Skeletal muscle cell (primary cell): ENCODE measurements around the gene TNFRSF4.

Experiments used
- DNase-seq: peaks from one replicate; pipeline ENCODE4 v3.0.0-alpha.2; 2010; ENCODE audit warnings: low read depth
- H3K4me3 ChIP-seq: 2 replicates; pipeline ENCODE4 v1.5.1; 2011; ENCODE audit warnings: low read depth, mild to moderate bottlenecking, control low read depth, low read length, moderate library complexity

The TNFRSF4 gene

DNA sequence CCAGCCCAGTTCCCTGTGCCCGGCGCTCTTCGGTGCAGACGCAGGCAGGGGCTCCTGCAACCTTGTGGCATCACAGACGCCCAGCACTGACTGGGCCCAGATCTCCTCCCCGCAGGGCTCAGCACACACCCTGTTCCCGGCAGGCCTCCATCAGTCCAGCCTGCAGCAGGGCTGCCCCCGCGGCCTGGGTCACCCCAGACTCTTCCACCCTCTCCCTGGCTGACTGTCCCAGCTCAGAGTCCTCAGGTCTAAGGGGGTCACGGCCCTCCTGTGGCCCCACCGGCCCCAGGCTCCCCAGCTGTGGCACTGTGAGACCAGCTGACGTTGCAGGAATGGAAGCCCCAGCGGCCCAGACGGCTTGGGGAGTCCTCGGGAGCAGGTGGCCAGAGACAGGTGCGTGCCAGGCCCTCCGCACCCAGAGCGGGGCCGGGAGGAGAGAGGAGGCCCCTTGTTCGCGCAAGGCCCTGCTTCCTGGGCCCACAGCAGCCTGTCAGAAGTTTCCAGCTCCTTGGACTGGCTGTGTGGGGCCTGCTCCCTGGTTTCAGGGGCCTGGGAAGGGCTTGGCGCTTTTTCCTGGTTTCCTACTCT is 22.3 kb upstream of the TNFRSF4 start:
- H3K4me3 ChIP-seq = no peak overlapping the region
- no peak for DNase-seq

DNA sequence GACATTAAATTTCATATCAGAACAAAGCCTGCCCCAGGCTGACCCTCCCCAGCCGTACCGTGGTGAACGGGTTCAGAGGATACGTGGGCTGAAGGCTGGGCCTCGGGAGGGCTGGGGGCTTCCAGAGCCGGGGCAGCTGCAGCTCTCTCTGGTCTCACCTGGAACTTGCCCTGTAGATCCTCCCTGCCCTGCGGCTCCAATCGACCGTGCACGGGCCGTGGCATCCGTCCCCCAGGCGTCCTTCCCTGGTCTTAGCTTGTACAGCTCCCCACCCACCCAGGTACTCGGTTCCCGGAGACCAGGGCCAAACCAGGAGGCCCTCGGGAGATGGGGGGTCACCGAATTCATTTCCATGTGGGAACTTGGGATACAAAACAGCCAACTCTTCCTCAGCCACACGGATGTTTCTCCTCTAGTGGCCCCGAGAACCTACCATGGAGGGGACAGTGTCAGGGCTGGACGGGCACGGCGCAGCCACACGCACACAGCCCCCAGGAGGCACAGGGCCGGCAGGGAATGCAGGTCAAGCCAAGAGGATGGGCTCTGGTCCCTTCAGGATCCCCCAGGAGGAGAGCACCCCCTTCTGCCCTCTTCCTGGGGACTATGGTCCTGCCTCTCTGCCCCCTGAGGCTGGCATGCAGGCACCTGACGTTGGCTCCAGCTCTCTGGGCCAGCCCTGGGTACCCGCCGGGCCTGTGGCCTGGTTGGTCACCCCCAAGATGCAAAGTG is 21.2 kb upstream of the TNFRSF4 start:
- no peak overlapping the region for H3K4me3 ChIP-seq
- DNase-seq = no peak

DNA sequence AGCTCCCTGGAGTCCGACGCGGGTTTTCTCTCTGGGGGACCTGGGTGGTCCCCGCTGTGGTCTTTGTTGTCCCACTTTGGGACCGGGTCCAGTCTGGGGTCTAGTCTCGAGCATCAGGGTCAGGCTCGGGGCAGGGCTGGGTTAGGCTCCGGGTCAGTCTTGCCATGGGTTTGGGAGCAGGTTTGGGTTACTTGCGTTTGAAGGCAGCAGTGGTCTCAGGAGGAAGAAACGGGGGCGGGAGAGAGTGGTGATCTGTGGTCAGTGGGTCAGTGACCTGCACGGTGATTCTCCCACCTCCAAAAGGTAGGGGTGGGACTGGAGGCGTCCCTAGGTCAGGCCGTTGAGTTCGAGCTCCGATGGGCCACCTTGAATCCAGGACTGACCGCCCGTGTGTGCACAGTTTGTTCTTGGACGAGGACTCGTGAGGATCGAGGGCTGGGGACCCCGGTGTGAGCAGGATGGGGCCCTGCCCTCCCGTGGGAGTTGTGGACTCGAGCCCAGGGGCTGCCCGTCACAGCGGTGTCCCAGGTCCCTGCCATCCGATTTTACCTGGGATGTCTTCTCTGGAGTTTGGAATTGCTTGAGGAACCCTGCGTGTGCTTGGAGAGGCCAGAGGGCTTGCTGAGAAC is 20.3 kb upstream of the TNFRSF4 start:
- DNase-seq = no peak
- H3K4me3 ChIP-seq = no peak overlapping the region

DNA sequence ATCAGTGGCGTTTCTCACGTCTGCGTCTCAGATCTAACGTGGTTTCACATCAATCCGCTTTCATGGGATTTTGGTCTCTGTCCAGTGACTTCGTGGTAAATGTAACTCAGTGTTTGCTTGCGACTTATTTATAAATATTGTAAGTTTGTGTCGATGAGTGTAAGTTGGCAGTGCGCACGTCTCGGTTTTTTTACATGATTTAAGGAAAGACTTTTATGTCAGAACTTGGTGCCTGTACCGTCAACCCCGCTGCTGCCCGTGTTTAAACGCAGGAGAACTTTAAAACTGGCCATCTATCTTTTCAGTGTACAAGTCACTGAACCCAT is 19.6 kb upstream of the TNFRSF4 start:
- no peak overlapping the region for H3K4me3 ChIP-seq

DNA sequence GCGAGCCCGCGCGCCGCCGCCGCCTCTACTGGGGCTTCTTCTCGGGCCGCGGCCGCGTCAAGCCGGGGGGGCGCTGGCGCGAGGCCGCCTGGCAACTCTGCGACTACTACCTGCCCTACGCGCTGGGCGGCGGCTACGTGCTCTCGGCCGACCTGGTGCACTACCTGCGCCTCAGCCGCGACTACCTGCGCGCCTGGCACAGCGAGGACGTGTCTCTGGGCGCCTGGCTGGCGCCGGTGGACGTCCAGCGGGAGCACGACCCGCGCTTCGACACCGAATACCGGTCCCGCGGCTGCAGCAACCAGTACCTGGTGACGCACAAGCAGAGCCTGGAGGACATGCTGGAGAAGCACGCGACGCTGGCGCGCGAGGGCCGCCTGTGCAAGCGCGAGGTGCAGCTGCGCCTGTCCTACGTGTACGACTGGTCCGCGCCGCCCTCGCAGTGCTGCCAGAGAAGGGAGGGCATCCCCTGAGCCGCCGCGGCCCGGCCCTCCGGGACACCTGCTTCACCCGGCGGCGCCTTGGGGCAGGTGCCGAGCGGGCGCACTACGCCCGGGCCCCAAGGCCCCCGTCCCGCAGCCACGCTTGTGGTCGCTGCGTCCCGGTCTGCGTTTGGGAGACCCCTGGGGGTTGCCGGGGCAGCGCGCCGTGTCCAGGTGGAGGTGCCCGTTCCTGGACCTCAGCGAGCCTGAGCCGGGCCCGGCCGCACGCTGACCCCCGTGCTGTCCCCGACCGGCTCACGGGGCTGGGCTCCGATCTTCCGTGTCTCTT is 19.0 kb upstream of the TNFRSF4 start:
- DNase-seq = no peak
- H3K4me3 ChIP-seq = peak overlapping the region; percentile 1

More for the DNA sequence above, 19.6 kb upstream of the TNFRSF4 start:
- DNase-seq = no peak

DNA sequence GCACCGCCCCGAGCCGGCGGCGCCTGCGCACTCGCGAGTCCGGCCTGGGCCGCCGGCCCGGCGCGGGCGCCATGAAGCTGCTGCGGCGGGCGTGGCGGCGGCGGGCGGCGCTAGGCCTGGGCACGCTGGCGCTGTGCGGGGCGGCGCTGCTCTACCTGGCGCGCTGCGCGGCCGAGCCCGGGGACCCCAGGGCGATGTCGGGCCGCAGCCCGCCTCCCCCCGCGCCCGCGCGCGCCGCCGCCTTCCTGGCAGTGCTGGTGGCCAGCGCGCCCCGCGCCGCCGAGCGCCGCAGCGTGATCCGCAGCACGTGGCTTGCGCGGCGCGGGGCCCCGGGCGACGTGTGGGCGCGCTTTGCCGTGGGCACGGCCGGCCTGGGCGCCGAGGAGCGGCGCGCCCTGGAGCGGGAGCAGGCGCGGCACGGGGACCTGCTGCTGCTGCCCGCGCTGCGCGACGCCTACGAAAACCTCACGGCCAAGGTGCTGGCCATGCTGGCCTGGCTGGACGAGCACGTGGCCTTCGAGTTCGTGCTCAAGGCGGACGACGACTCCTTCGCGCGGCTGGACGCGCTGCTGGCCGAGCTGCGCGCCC is 18.3 kb upstream of the TNFRSF4 start, which contains the start of gene B3GALT6:
Gene B3GALT6, plus strand, starts transcription at position 30 of the 588 bp plus-strand sequence. Its CDS starts 42 bp downstream, at position 72.
- no peak for DNase-seq
- H3K4me3 ChIP-seq = peak within 1 kb of the TSS; percentile 86

DNA sequence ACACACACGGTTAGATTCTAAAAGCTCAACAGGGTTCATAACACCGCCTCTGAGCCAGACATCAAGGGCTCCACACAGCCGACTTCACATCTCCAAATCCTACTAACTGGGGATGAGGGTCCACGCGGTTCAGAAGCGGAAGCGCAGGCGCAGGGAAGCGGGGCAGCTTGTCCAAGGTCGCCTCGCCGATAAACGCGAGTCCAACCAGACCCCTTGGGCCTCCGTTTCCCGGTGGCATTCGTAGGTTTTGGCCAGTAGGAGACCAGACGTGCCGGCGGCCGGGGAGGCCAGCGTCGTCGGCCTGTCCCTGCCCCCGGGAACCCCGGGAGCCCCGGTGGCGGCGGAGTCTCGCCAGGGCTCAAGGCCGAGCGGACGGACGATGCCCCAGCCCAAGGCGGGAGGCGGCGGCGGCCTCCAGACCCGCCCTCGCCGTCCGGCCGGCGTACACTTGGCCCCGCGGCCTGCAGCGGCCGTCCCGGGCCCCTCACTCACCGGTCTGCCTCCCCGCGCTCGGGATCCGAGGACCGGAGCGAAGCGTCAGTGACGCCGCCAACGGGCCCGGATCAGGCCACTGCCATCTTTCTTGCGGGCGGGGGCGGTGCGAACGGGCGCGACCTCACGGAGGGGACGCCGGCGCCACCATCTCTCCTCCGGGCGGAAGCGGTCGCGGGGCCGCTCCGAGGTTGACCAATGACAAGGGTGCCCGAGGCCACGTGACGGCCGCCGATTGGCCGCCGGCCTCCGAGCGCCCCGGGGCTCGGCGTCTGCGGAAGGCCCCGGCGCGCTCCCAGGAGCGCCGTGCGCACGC is 17.7 kb upstream of the TNFRSF4 start, which contains the start of gene SDF4:
Gene SDF4, minus strand, starts transcription at position 602 of the 808 bp plus-strand sequence. CDS start 3,229 bp downstream, outside the sequence.
- peak; percentile 87 for DNase-seq
- peak within 1 kb of the TSS; percentile 86 for H3K4me3 ChIP-seq

DNA sequence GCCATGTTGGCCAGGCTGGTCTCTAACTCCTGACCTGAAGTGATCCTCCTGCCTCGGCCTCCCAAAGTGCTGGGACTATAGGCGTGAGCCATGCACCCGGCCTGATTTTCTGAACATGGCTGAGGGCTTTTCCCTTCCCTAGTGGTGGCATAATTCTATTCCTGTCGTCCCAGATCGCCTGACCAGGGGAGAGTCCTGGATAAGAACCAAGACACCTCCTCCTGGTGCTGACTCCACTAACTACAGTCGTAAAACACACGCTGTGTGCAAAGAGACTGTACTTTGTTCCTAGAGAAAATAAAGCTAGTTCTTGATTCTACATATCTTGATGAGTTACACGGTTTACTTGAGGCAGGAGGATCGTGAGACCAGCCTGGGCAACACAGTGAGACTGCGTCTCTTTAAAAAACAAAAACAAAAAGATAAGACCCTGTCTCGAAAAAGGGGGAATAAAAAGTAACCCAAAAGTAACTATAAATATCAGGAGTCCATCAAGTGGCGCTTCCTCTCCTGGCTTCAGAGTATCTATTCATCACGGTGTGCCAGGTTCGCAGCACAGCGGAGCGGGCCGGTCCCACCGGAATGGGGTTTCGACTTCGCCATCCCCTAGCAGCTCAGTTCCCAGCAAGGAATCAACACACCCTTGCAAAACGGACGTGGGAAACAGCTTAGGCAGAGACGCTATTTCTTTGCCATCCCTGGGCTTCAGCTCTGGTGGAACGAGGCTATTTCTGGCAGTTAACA is 16.9 kb upstream of the TNFRSF4 start:
- DNase-seq = peak; percentile 32

DNA sequence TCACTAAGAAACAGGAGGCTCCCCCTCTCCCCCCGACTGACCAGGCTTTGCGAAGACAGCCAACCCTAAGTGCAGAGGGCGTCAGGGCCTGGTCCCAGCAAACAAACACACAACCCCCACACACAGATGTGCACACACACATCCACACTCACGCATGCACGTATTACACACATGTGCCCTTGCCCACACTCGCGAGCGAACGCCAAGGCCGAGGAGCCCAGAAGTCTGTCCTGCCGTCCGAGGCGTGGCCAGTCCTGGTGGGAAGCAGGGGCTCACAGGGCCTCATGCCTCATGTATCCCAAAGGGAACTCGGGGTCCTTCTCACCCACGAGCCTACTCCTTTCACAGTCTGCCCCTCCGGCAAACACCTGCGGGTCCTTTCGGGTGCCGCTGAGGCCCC is 15.8 kb upstream of the TNFRSF4 start:
- H3K4me3 ChIP-seq = no peak overlapping the region
- DNase-seq = no peak

More for the DNA sequence above, 16.9 kb upstream of the TNFRSF4 start:
- H3K4me3 ChIP-seq = peak overlapping the region; percentile 86

DNA sequence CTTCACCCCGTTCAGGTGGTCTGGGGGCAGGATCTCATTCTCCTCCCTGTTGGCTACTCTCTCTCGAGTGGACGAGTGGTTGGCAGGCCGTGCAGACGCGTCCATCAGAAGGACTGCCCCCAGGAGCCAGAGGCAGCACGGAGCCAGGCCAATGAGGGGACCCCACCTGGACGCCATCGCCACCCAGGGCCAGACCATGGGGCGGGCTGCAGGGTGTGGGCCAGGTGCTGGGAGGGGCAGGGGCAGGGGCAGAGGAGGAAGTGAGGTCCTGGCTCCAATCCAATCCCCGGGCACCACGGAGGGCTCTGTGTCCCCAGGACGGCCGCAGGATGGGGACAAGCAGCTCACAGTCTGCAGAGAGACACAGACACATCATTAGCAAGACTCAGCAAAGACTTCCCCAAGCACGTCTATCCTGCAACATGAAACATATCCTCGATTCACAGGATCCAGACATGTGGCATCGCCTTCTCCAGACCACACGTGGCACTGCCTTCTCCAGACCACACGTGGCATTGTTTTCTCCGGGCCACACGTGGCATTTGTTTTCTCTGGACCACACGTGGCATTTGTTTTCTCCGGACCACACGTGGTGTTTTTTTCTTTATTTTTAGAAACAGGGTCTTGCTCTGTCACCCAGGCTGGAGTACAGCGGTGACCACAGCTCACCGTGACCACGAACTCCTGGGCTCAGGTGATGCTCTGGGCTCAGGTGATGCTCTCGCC is 14.8 kb upstream of the TNFRSF4 start:
- no peak for DNase-seq
- H3K4me3 ChIP-seq = no peak overlapping the region

DNA sequence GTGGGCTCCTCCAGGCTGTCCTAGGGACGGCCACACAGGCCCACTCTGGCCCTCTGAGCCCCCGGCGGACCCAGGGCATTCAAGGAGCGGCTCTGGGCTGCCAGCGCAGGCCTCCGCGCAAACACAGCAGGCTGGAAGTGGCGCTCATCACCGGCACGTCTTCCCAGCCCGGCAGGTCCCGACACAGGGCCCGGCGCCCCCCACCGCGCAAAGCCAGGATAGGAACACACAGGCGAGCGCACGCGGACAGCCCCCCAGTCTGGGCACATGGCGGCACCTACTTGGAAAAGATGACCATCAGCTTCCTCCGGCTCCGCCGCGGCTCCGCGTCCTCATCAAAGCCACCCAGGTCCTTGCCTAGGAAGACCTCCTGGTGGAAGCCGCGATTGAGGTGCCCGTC is 14.2 kb upstream of the TNFRSF4 start:
- DNase-seq = no peak
- H3K4me3 ChIP-seq = no peak overlapping the region

DNA sequence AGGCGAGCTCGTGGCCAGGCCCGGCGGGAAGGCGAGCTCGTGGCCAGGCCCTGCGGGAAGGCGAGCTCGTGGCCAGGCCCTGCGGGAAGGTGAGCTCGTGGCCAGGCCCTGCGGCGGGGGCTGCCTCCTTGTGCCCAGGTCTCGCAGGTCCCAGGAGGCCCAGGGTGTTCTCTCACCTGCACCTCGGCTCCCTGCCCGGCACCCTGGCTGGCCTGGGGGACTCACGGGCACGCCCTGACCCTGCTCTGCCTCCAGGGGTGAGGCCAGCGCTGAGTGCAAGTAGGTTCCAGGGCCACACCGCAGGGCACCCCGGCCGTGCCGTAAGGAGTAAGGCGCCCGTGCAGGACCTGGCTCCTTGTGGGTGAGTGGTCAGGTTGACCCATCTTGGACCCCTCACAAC is 13.4 kb upstream of the TNFRSF4 start:
- H3K4me3 ChIP-seq = no peak overlapping the region
- DNase-seq = no peak

DNA sequence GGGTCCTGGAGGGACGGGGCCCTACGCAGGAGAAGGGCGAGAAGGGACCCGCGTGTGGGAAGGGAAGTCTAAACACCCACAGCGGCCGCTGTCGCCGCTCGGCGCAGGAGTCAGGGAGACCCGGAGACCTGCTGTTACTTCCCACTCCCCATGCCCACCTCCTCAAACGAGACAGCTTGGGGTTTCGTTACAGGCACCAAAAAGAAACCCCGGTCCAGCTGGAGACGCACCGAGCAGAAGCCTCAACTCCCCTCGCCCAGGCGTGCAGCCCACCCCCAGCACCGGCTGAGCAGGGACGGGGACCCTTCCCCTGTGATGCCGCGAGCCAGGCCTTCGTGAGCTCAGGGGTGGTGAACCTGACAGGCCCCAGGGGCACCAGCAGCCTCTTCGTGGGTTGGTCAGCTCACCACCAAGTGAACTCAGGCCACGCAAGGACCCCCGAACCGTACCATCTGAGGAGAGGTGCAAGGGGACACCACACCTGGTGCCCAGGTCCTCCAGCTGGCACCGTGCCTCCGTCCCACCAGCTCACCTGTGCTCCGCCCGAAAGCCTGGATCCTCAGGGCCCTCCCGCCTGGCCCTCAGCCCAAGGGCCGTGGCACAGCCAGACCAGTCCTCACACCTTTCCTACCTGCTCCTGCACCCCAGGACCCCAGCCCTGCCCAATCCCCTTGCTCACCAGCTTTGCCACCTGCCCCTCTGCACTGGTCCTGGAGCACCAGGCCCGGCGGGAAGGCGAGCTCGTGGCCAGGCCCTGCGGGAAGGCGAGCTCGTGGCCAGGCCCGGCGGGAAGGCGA is 12.8 kb upstream of the TNFRSF4 start:
- no peak for DNase-seq
- no peak overlapping the region for H3K4me3 ChIP-seq

DNA sequence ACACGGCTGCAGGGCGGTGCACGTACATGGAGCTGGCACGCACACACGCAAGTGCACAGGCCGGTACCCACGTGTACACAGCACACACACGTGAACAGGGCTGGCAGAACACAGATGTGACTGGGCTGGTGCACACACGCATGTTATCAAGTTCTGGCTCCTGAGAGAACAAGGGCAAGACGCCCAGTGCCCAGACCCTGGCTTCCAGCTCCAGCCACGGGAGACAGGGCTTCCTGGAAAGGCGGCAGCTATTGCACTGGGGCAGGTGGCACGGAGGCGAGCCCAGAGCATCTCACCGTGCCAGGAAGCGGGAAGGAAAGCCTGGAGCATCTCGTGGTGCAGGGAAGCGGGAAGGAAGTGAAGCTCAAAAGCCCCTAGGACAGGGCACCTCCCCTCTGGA is 12.0 kb upstream of the TNFRSF4 start:
- no peak for DNase-seq
- no peak overlapping the region for H3K4me3 ChIP-seq

DNA sequence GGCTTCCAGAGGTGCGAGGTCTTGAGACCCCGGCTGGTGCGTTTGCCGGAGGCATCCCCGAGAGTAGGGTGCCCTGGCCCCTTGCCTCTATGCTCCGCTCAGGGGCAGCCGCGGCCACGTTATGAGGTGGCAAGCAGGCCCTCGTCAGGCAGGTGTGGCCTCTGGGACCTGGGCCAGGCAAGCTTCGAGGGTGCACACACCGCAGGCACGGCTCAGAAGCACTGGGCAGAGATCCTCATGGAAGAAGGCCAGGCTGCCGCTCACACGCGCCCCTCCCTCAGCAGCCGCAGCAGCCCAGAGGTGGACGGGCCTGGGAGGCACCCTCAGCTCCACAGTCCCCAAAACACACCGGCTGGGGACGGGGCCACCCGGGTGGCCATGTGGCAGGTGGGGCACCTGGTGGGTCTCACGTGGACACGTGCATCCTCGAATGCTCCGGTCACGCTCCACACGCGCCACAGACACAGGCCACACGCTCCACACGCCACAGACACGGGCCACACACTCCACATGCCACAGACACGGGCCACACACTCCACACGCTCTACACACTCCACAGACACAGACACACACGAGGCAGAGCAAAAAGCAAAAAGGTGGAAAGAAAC is 11.4 kb upstream of the TNFRSF4 start:
- no peak overlapping the region for H3K4me3 ChIP-seq
- no peak for DNase-seq

DNA sequence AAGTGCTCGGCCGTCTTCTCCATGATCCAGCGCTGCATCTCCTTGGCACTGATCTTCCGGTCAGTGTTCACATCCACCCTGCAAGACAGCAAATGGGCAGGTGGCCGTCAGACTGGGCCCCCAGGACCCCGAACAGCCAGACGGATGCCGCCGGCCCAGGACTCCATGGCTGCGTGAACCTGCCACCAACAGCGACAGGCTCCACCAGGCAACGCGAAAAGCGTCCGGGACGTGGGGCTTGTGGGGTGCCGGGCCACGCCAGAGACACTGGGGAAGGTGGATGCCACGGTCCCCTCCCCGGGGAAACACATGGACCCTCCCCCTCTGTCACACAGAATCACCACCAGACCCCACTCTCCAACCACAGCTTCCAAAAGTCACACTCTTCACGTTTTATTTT is 9.9 kb upstream of the TNFRSF4 start:
- DNase-seq = no peak
- no peak overlapping the region for H3K4me3 ChIP-seq
